Smooth muscle cell of the brain vasculature (primary cell): ENCODE results near the gene SRPRA.
"Not testable (repeated sequence)": the region's sequence is repeated elsewhere in the genome, so short reads cannot be mapped to it uniquely, and the experiment has no call there.

Experiments
- DNase-seq: peaks from one replicate; pipeline ENCODE4 v3.0.0-alpha.2; 2012; ENCODE audit warnings: low read depth, low spot score

The SRPRA gene

GRCh38 chr11:126268708-126269579, at the start of gene SRPRA, which contains the start of gene FOXRED1:
Gene SRPRA (minus strand): TSS chr11:126268895. CDS start chr11:126268804, 91 bp downstream.
Gene FOXRED1 (plus strand): TSS chr11:126269154. CDS start chr11:126269207, 53 bp downstream.
- DNase-seq, result peak; percentile 96

- peak; percentile 70 for DNase-seq
Measured at GRCh38 chr11:126317756-126318573, 49.3 kb upstream of the SRPRA start.

DNA sequence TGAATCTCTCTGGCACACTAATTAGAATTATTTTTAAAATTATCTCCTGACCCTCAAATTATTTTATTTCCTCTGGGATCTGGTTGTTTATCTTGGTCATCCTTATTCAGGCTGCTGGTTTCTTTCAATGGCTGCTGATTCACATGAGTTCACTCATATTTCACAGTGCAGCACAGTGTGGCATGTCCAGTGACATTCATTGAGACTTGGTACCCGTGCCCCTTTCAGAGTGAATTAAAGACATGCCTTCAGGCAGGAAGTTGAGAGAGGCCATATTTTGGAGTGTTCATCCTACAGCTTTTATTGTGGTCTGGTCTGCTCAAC, 48.7 kb upstream of the SRPRA start:
- DNase-seq, result no peak

- DNase-seq, result no peak
Measured at GRCh38 chr11:126313826-126314225, 45.1 kb upstream of the SRPRA start.

DNA sequence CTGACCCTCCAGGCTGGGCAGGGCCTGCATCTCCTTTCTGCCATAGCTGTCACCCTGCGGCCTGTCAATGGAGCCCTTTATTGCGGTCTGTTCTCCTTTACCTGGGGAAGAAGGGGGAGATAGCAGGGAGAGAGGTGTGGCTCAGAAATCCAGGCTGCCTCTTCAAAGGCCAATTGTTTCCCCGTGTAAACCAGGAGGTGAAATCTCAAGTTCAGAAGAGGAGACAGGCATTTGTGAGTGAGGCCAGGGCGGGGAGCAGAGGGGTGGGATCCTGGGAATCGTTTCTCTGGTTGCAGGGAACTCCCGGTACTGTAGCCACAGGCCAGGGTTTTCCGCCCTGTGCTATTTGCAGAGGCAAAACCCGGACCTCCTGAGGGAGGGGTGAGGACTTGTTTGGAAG, 44.3 kb upstream of the SRPRA start:
- DNase-seq, result no peak

- no peak for DNase-seq
Measured at GRCh38 chr11:126311401-126312291, 43.0 kb upstream of the SRPRA start.

DNA sequence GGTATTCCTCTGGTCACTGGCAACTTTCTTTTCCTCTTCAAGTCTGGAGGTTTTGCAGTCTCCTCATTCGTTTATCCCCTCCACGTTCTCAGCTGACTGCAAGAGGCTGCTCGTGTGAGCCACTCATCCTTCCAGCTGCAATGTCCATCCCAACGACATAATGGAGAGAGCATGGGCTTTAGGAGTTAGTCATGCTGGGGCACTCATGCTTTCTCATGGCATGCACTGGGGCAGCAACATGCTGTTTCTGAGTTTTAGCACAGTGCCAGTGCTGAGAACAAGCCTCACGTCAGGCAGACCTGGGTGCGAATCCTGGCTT, 42.3 kb upstream of the SRPRA start:
- no peak for DNase-seq

DNA sequence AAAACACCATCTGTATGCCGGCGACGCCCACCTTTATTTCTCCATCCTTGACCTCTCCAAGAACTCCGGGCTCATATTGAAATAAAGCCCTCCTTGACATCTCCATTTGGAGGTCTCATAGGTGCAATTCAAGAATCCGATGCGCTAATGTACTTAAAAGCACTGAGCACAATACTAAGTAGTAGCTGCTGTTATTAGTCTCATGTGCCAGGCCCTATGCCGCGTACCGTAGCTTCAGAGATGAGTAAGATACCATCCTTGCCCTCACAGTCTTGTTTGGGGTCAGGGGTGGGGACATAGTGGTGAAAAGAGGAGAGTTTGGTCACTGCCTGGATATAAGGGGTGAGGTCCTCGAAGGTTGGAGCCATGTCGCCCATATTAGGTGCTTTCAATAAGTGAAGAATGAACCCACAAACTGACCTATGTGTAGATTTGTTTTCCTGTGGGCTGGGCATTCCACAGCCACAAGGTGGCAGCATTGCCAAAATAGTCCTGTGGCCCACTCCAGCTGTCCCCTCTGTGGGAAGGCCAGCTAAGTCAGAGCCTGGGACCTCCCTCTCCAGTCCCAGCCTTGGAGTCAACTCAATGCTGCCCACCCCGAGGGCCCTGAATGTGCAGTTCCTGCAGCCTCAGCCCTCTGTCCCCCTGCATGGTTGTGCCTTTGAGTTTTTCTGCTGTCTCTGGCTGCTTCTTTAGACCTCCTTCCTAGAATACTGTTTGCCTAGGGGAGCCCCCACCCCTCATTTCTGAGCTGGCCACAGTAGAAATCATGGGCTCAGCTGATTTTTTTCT, 41.7 kb upstream of the SRPRA start:
- peak; percentile 54 for DNase-seq

GRCh38 chr11:126308771-126309170, 40.1 kb upstream of the SRPRA start:
- DNase-seq, result not testable (repeated sequence)

- DNase-seq, result no peak
Measured at GRCh38 chr11:126308271-126308671, 39.6 kb upstream of the SRPRA start.

DNA sequence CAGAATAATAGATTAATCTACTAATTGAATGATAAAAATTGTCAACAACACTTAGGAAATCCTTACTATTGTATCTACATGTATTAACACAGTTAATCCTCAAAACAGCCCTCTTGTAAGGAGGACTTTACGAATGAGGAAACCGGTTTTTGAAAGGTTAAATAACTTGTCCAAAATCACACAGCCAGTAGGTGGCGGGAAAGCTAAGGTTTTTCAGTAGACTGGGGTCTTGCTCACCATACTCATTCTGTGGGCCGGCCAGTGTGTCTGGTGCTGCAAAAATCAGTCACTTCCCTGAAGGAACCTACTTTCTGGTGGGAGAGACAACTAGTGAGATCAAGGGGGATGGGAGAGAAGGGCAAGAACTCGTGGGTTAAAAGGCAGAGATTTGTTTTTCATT, 39.0 kb upstream of the SRPRA start:
- no peak for DNase-seq

DNA sequence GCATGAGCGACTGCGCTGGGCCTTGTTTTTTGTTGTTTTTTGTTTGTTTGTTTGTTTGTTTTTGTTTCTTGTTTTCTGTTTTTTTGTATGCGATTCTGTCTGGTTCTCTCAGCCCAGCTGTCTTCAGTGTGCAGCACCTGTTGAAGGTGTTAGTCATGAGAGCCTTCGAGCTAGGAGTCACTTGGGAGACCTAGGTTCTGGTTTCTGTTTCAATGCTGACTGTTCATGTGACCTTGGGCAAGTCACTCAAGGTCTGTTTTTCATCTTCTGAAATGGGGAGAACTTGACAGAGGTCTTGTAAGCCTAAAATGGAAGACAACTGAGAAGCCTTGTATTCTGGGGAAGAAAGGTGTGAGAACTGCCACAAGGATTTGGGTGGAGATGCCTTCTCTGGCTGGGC, 37.0 kb upstream of the SRPRA start:
- DNase-seq, result no peak

GRCh38 chr11:126304457-126305075, 35.9 kb upstream of the SRPRA start:
- DNase-seq, result no peak

DNA sequence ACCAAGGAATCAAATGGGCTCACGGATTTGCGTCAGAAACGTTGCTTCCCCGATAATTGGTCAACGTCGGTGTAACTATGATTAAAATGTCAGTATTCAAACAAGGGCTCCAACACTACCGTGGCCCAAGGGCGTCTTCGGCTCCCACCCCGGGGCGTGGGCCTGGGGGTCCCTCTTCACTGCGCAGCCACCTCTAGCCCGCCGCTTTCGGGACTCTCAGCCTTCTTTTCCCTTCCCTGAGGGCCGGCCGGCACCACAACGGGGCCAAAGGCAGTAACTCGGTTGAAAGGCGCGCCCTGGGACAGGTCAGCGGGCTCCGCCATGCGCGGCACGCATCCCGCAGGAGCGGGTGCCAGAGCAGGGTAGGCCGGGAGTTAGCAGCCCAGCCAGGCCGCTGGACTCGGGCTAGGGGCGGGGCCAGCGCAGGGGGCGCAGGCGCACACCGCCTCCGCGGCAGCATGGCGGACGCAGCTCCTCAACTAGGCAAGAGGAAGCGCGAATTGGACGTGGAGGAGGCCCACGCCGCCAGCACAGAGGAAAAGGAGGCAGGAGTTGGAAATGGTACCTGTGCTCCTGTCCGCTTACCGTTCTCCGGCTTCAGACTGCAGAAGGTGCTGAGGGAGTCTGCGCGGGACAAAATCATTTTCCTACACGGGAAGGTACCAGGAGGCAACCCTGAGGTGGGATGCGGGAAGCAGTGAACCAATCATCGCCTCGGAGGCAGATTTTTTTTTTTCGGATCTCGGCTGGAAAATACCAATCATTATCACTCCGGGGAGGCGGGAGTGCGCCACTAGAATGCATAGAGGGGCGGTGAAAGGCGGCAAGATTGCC, 35.1 kb upstream of the SRPRA start, which contains the start of gene DCPS:
TSS of gene DCPS (plus strand) at position 438 of the 834 bp plus-strand sequence. CDS start at position 459, 21 bp downstream.
- peak; percentile 70 for DNase-seq

GRCh38 chr11:126297004-126297403, 28.3 kb upstream of the SRPRA start:
- no peak for DNase-seq

- no peak for DNase-seq
Measured at GRCh38 chr11:126293726-126294125, 25.0 kb upstream of the SRPRA start.

DNA sequence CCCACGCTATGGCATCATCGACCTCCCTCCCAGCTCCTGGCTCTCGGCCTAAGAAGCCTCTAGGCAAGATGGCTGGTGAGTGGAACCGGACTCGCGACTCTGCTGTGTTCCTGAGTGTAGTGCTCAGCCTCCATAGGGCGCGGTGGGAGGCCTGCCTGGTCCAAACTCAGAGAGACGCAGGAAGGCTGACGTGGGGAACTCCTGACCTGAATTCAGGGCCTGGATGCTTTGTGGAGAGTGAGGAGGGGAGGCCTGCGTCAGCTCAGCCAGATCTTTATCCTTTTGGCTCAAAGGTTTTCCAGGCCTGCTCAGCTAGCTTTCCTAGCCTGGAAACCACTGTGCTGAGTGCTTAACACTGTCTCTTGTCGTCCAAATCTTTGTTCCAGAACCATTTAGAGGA, 22.2 kb upstream of the SRPRA start:
- DNase-seq, result no peak

- no peak for DNase-seq
Measured at GRCh38 chr11:126288237-126288636, 19.5 kb upstream of the SRPRA start.

GRCh38 chr11:126284829-126285228, 16.1 kb upstream of the SRPRA start:
- peak; percentile 80 for DNase-seq
